HUES48 (cell line): Measurements from ENCODE around the gene GPRC5D.

Experiments used
- H3K27ac ChIP-seq: one replicate; pipeline ENCODE4 v1.7.0; 2013; ENCODE audit warnings: low read depth, low read length, inconsistent platforms
- H3K27me3 ChIP-seq: 2 replicates; pipeline ENCODE4 v1.6.1; 2013; ENCODE audit warnings: mild to moderate bottlenecking, low read length; ENCODE audit not compliant: control insufficient read depth, insufficient read depth
- H3K36me3 ChIP-seq: 2 replicates; pipeline ENCODE4 v1.6.1; 2013; ENCODE audit warnings: low read length; ENCODE audit not compliant: control insufficient read depth, insufficient read depth
- H3K4me1 ChIP-seq: 2 replicates; pipeline ENCODE4 v1.6.1; 2013; ENCODE audit warnings: mild to moderate bottlenecking, low read length; ENCODE audit not compliant: control insufficient read depth, insufficient read depth
- H3K4me3 ChIP-seq: 2 replicates; pipeline ENCODE4 v1.5.1; 2013; ENCODE audit warnings: mild to moderate bottlenecking, low read depth, low read length
- H3K9ac ChIP-seq: 2 replicates; pipeline ENCODE4 v1.6.1; 2013; ENCODE audit warnings: mild to moderate bottlenecking, low read depth, low read length, moderate library complexity
- H3K9me3 ChIP-seq: 2 replicates; pipeline ENCODE4 v1.6.1; 2013; ENCODE audit warnings: low read length; ENCODE audit not compliant: control insufficient read depth, insufficient read depth

Gene GPRC5D

GRCh38 chr12:12919666-12920435 lies 32.1 kb downstream of the GPRC5D start:
- Histone ChIP-seq H3K9me3 (no peaks in the 10 kb centered on the region), H3K9ac (no peak overlapping the region), H3K36me3 (no peaks in the 10 kb centered on the region), H3K27me3 (no peaks in the 10 kb centered on the region), H3K4me3 (no peak overlapping the region), H3K27ac (no peak overlapping the region), H3K4me1 (peaks cover 16% of the 10 kb centered on the region; the same call in 1 of the 2 replicates)

- H3K4me1 ChIP-seq: peaks cover 19% of the 10 kb centered on the region; the same call in 1 of the 2 replicates
- no peaks in the 10 kb centered on the region for H3K36me3 ChIP-seq
- no peak overlapping the region for H3K27ac ChIP-seq
Observed at GRCh38 chr12:12918781-12919389, 33.1 kb downstream of the GPRC5D start.

GRCh38 chr12:12917517-12917916 lies 34.5 kb downstream of the GPRC5D start:
- Histone ChIP-seq H3K27ac (no peak overlapping the region), H3K9me3 (no peaks in the 10 kb centered on the region), H3K36me3 (no peaks in the 10 kb centered on the region)

More at GRCh38 chr12:12918781-12919389, 33.1 kb downstream of the GPRC5D start:
- no peaks in the 10 kb centered on the region for H3K9me3 ChIP-seq
- no peak overlapping the region for H3K9ac ChIP-seq
- no peaks in the 10 kb centered on the region for H3K27me3 ChIP-seq
- H3K4me3 ChIP-seq: no peak overlapping the region

GRCh38 chr12:12916135-12916944 lies 35.6 kb downstream of the GPRC5D start:
- peaks cover 14% of the 10 kb centered on the region; the same call in 1 of the 2 replicates for H3K4me1 ChIP-seq
- no peak overlapping the region for H3K4me3 ChIP-seq
- no peaks in the 10 kb centered on the region for H3K36me3 ChIP-seq
- no peak overlapping the region for H3K9ac ChIP-seq
- no peak overlapping the region for H3K27ac ChIP-seq
- no peaks in the 10 kb centered on the region for H3K9me3 ChIP-seq
- no peaks in the 10 kb centered on the region for H3K27me3 ChIP-seq

More at GRCh38 chr12:12917517-12917916, 34.5 kb downstream of the GPRC5D start:
- Histone ChIP-seq H3K27me3 (no peaks in the 10 kb centered on the region), H3K9ac (no peak overlapping the region), H3K4me3 (no peak overlapping the region), H3K4me1 (peaks cover 20% of the 10 kb centered on the region; the same call in 1 of the 2 replicates)

- peaks cover 14% of the 10 kb centered on the region; the same call in 1 of the 2 replicates for H3K4me1 ChIP-seq
- no peaks in the 10 kb centered on the region for H3K27me3 ChIP-seq
- no peaks in the 10 kb centered on the region for H3K36me3 ChIP-seq
- no peak overlapping the region for H3K9ac ChIP-seq
- H3K9me3 ChIP-seq: no peaks in the 10 kb centered on the region
- H3K4me3 ChIP-seq: no peak overlapping the region
- no peak overlapping the region for H3K27ac ChIP-seq
Observed at GRCh38 chr12:12915656-12916055, 36.3 kb downstream of the GPRC5D start.

GRCh38 chr12:12912711-12913110 lies 39.3 kb downstream of the GPRC5D start:
- no peaks in the 10 kb centered on the region for H3K27me3 ChIP-seq
- no peak overlapping the region for H3K9ac ChIP-seq
- no peaks in the 10 kb centered on the region for H3K36me3 ChIP-seq
- no peaks in the 10 kb centered on the region for H3K9me3 ChIP-seq
- H3K4me1 ChIP-seq: peaks cover 14% of the 10 kb centered on the region; the same call in 1 of the 2 replicates
- no peak overlapping the region for H3K4me3 ChIP-seq
- no peak overlapping the region for H3K27ac ChIP-seq

- no peak overlapping the region for H3K9ac ChIP-seq
- H3K36me3 ChIP-seq: no peaks in the 10 kb centered on the region
- H3K4me3 ChIP-seq: no peak overlapping the region
- no peaks in the 10 kb centered on the region for H3K9me3 ChIP-seq
- H3K27me3 ChIP-seq: no peaks in the 10 kb centered on the region
- no peak overlapping the region for H3K27ac ChIP-seq
- H3K4me1 ChIP-seq: peaks cover 4% of the 10 kb centered on the region; the same call in 1 of the 2 replicates
Observed at GRCh38 chr12:12909995-12910420, 42.0 kb downstream of the GPRC5D start.

- Histone ChIP-seq H3K36me3 (no peaks in the 10 kb centered on the region), H3K9me3 (no peaks in the 10 kb centered on the region), H3K4me1 (peaks cover 4% of the 10 kb centered on the region; the same call in 1 of the 2 replicates), H3K27ac (no peak overlapping the region), H3K4me3 (no peak overlapping the region), H3K27me3 (no peaks in the 10 kb centered on the region), H3K9ac (no peak overlapping the region)
Observed at GRCh38 chr12:12909228-12909994, 42.6 kb downstream of the GPRC5D start.

- no peak overlapping the region for H3K27ac ChIP-seq
- H3K4me3 ChIP-seq: no peak overlapping the region
- no peaks in the 10 kb centered on the region for H3K9me3 ChIP-seq
- H3K36me3 ChIP-seq: no peaks in the 10 kb centered on the region
- H3K4me1 ChIP-seq: no peaks in the 10 kb centered on the region; the same call in 1 of the 2 replicates
- H3K9ac ChIP-seq: no peak overlapping the region
- H3K27me3 ChIP-seq: no peaks in the 10 kb centered on the region
Observed at GRCh38 chr12:12908711-12909110, 43.3 kb downstream of the GPRC5D start.

- Histone ChIP-seq H3K9me3 (no peaks in the 10 kb centered on the region), H3K36me3 (no peaks in the 10 kb centered on the region), H3K27me3 (no peaks in the 10 kb centered on the region), H3K27ac (no peak overlapping the region), H3K9ac (no peak overlapping the region), H3K4me1 (no peaks in the 10 kb centered on the region), H3K4me3 (no peak overlapping the region)
Observed at GRCh38 chr12:12908252-12908651, 43.7 kb downstream of the GPRC5D start.
